Upper lobe of right lung (tissue), 1 donor: ENCODE results near the gene SEMA3A. TPM values are rescaled to one million over a fixed set of nuclear protein-coding genes. Genes with fewer than 3 reads are reported as not detected.

ENCODE experiments used
- ATAC-seq: fragments of 200-7000 bp; cut with Tn5 transposase; one replicate; pipeline ENCODE4 v1.9.1; 2020; ENCODE audit warnings: mild to moderate bottlenecking, moderate library complexity
- DNase-seq: peaks from one replicate; pipeline ENCODE4 v3.0.0-alpha.2; 2020
- H3K27ac ChIP-seq: fragments of 200-600 bp; one replicate; pipeline ENCODE4 v1.8.0; 2022
- H3K27me3 ChIP-seq: fragments of 200-600 bp; one replicate; pipeline ENCODE4 v1.8.0; 2022; ENCODE audit warnings: mild to moderate bottlenecking
- H3K36me3 ChIP-seq: fragments of 200-600 bp; one replicate; pipeline ENCODE4 v1.8.0; 2022
- H3K4me1 ChIP-seq: fragments of 200-600 bp; one replicate; pipeline ENCODE4 v1.8.0; 2022
- H3K4me3 ChIP-seq: fragments of 200-600 bp; one replicate; pipeline ENCODE4 v1.8.0; 2022; ENCODE audit warnings: mild to moderate bottlenecking
- H3K9me3 ChIP-seq: fragments of 200-600 bp; one replicate; pipeline ENCODE4 v1.8.0; 2022
- CTCF ChIP-seq: fragments of 200-600 bp; IDR thresholded peaks from one replicate; pipeline ENCODE4 v1.8.0; 2022; ENCODE audit warnings: antibody characterized with exemption
- intact Hi-C: fragments of 100-400 bp; cut with DNase I; formaldehyde crosslinking; loops from one replicate; pipeline ENCODE4 v1.11.0; 2022
- total RNA-seq: library from RNA; stranded (reverse); fragmentation: NEBNext Ultra II Directional; extraction: Animal tissue kit (Norgen Biotek cat#: 25700); gene quantifications from one replicate; pipeline ENCODE4 v1.2.1, GENCODE V29; 2021
- donor health status: DM: no; HTN: yes; CAD: no; lungs with severe emphysema.

SEMA3A gene
- total RNA-seq, 1 donor from 2014 or later: 12.0 TPM

- no peak for ATAC-seq
- TF ChIP-seq CTCF: no peak
- DNase-seq: no peak
- Histone ChIP-seq H3K9me3 (no peaks in the 10 kb centered on the region), H3K4me1 (no peaks in the 10 kb centered on the region), H3K27ac (no peak overlapping the region), H3K4me3 (no peak overlapping the region), H3K36me3 (no peaks in the 10 kb centered on the region), H3K27me3 (no peaks in the 10 kb centered on the region)
- intact Hi-C loops: no loop called here
Measured at GRCh38 chr7:84123965-84124547, 70.5 kb downstream of the SEMA3A start.

GRCh38 chr7:84122582-84123360 lies 71.8 kb downstream of the SEMA3A start:
- H3K9me3 ChIP-seq: no peaks in the 10 kb centered on the region
- DNase-seq (no peak), ATAC-seq (no peak)
- no peaks in the 10 kb centered on the region for H3K36me3 ChIP-seq
- no peak overlapping the region for H3K4me3 ChIP-seq
- intact Hi-C loops: no loop called here
- H3K27ac ChIP-seq: no peak overlapping the region
- TF ChIP-seq CTCF: no peak
- H3K27me3 ChIP-seq: no peaks in the 10 kb centered on the region
- H3K4me1 ChIP-seq: no peaks in the 10 kb centered on the region

- ATAC-seq (no peak), DNase-seq (no peak)
- H3K36me3 ChIP-seq: no peaks in the 10 kb centered on the region
- no peaks in the 10 kb centered on the region for H3K9me3 ChIP-seq
- intact Hi-C loops: no loop called here
- H3K27me3 ChIP-seq: no peaks in the 10 kb centered on the region
- H3K4me1 ChIP-seq: peaks cover 10% of the 10 kb centered on the region
- H3K27ac ChIP-seq: no peak overlapping the region
- no peak for TF ChIP-seq CTCF
- no peak overlapping the region for H3K4me3 ChIP-seq
Measured at GRCh38 chr7:84117304-84117703, 77.3 kb downstream of the SEMA3A start.

- H3K4me1 ChIP-seq: peaks cover 10% of the 10 kb centered on the region
- DNase-seq (no peak), ATAC-seq (no peak)
- H3K27me3 ChIP-seq: no peaks in the 10 kb centered on the region
- TF ChIP-seq CTCF: no peak
- no peaks in the 10 kb centered on the region for H3K36me3 ChIP-seq
- no peak overlapping the region for H3K27ac ChIP-seq
- intact Hi-C loops: no loop called here
- no peaks in the 10 kb centered on the region for H3K9me3 ChIP-seq
- H3K4me3 ChIP-seq: no peak overlapping the region
Measured at GRCh38 chr7:84113906-84114850, 80.4 kb downstream of the SEMA3A start.

GRCh38 chr7:84113286-84113685 lies 81.3 kb downstream of the SEMA3A start:
- H3K27ac ChIP-seq: no peak overlapping the region
- intact Hi-C loops: no loop called here
- ATAC-seq: no peak

More at GRCh38 chr7:84113286-84113685, 81.3 kb downstream of the SEMA3A start:
- H3K4me1 ChIP-seq: peaks cover 10% of the 10 kb centered on the region
- H3K27me3 ChIP-seq: no peaks in the 10 kb centered on the region
- no peak overlapping the region for H3K4me3 ChIP-seq
- H3K36me3 ChIP-seq: no peaks in the 10 kb centered on the region
- no peaks in the 10 kb centered on the region for H3K9me3 ChIP-seq
- no peak for TF ChIP-seq CTCF
- no peak for DNase-seq
